Activated T-helper 2 cell treated with anti-CD3 and anti-CD28 coated beads, Interferon-gamma antibody, Interleukin-2, Interleukin-4, amounts not matched to agents 10 μg/mL and 5 μg/mL and 100 μg/mL, durations not matched to agents 14 hours and 24 hours and 36 hours (primary cell): ENCODE measurements around the gene RREB1. TPM values are rescaled to one million over a fixed set of nuclear protein-coding genes. Genes with fewer than 3 reads are reported as not detected.

ENCODE experiments used
- DNase-seq: peaks from one replicate; pipeline ENCODE4 v3.0.0; 2021; ENCODE audit warnings: low spot score
- H3K27ac Mint-ChIP-seq: one replicate; pipeline ENCODE4 v1.8.0; 2021; ENCODE audit warnings: mixed read lengths
- H3K27me3 Mint-ChIP-seq: one replicate; pipeline ENCODE4 v1.8.0; 2021; ENCODE audit warnings: low read depth, mixed read lengths
- H3K36me3 Mint-ChIP-seq: one replicate; pipeline ENCODE4 v1.8.0; 2021; ENCODE audit warnings: low read depth, mixed read lengths
- H3K4me1 Mint-ChIP-seq: one replicate; pipeline ENCODE4 v1.8.0; 2021; ENCODE audit warnings: low read depth, mixed read lengths
- H3K4me3 Mint-ChIP-seq: one replicate; pipeline ENCODE4 v1.8.0; 2021; ENCODE audit warnings: low read depth, mild to moderate bottlenecking, moderate library complexity, mixed read lengths
- H3K9me3 Mint-ChIP-seq: one replicate; pipeline ENCODE4 v1.8.0; 2021; ENCODE audit warnings: mixed read lengths
- intact Hi-C: fragments of 100-400 bp; cut with micrococcal nuclease; formaldehyde crosslinking; loops from one replicate; pipeline ENCODE4 v1.15.1; 2023
- total RNA-seq: library from RNA; stranded (reverse); gene quantifications from 2 replicates; pipeline ENCODE4 v1.2.3, GENCODE V29; 2022

RREB1 gene
- total RNA-seq, 1 donor from 2014 or later, result 23.1 TPM

GRCh38 chr6:7247828-7248227, 140.1 kb downstream of the RREB1 start:
- Mint-ChIP-seq H3K9me3 (no peaks in the 10 kb centered on the region), H3K36me3 (peaks cover 32% of the 10 kb centered on the region), H3K27ac (no peak overlapping the region), H3K4me3 (no peak overlapping the region), H3K27me3 (no peaks in the 10 kb centered on the region), H3K4me1 (peaks cover 6% of the 10 kb centered on the region)
- intact Hi-C loops, result loop anchor here (10.0 kb wide), 1 partner anchor 333 kb away; no protein-coding TSS in a partner anchor
- DNase-seq, result no peak

GRCh38 chr6:7249391-7249790, 141.6 kb downstream of the RREB1 start:
- DNase-seq, result no peak
- H3K36me3 Mint-ChIP-seq, result peaks cover 30% of the 10 kb centered on the region
- no peak overlapping the region for H3K4me3 Mint-ChIP-seq
- no peak overlapping the region for H3K27ac Mint-ChIP-seq
- intact Hi-C loops, result loop anchor here (10.0 kb wide), 1 partner anchor 335 kb away; no protein-coding TSS in a partner anchor
- H3K27me3 Mint-ChIP-seq, result no peaks in the 10 kb centered on the region
- no peaks in the 10 kb centered on the region for H3K9me3 Mint-ChIP-seq
- no peaks in the 10 kb centered on the region for H3K4me1 Mint-ChIP-seq

- no peak for DNase-seq
- Mint-ChIP-seq H3K36me3 (peaks cover 30% of the 10 kb centered on the region), H3K4me3 (no peak overlapping the region), H3K9me3 (no peaks in the 10 kb centered on the region), H3K27me3 (no peaks in the 10 kb centered on the region), H3K27ac (no peak overlapping the region), H3K4me1 (no peaks in the 10 kb centered on the region)
- intact Hi-C loops, result loop anchor here (10.0 kb wide), 1 partner anchor 335 kb away; no protein-coding TSS in a partner anchor
Measured at GRCh38 chr6:7249946-7250643, 142.3 kb downstream of the RREB1 start.

- H3K27me3 Mint-ChIP-seq, result no peaks in the 10 kb centered on the region
- H3K36me3 Mint-ChIP-seq, result peaks cover 26% of the 10 kb centered on the region
- intact Hi-C loops, result no loop called here
- DNase-seq, result no peak
- H3K27ac Mint-ChIP-seq, result no peak overlapping the region
- H3K4me1 Mint-ChIP-seq, result no peaks in the 10 kb centered on the region
- H3K4me3 Mint-ChIP-seq, result no peak overlapping the region
- H3K9me3 Mint-ChIP-seq, result peaks cover 7% of the 10 kb centered on the region
Measured at GRCh38 chr6:7250812-7251211, 143.1 kb downstream of the RREB1 start.

GRCh38 chr6:7251646-7252260, 144.0 kb downstream of the RREB1 start:
- Mint-ChIP-seq H3K9me3 (peaks cover 16% of the 10 kb centered on the region), H3K27me3 (no peaks in the 10 kb centered on the region), H3K4me3 (no peak overlapping the region), H3K4me1 (no peaks in the 10 kb centered on the region), H3K27ac (no peak overlapping the region), H3K36me3 (peaks cover 23% of the 10 kb centered on the region)
- DNase-seq, result no peak
- intact Hi-C loops, result no loop called here

- no peaks in the 10 kb centered on the region for H3K27me3 Mint-ChIP-seq
- no peaks in the 10 kb centered on the region for H3K4me1 Mint-ChIP-seq
- H3K36me3 Mint-ChIP-seq, result peaks cover 21% of the 10 kb centered on the region
- peaks cover 18% of the 10 kb centered on the region for H3K9me3 Mint-ChIP-seq
- intact Hi-C loops, result no loop called here
- no peak overlapping the region for H3K4me3 Mint-ChIP-seq
- DNase-seq, result no peak
- H3K27ac Mint-ChIP-seq, result no peak overlapping the region
Measured at GRCh38 chr6:7252390-7252789, 144.6 kb downstream of the RREB1 start.

- DNase-seq, result no peak
- peaks cover 7% of the 10 kb centered on the region for H3K36me3 Mint-ChIP-seq
- H3K4me1 Mint-ChIP-seq, result peaks cover 2% of the 10 kb centered on the region
- peaks cover 9% of the 10 kb centered on the region for H3K27me3 Mint-ChIP-seq
- peaks cover 18% of the 10 kb centered on the region for H3K9me3 Mint-ChIP-seq
- no peak overlapping the region for H3K4me3 Mint-ChIP-seq
- no peak overlapping the region for H3K27ac Mint-ChIP-seq
- intact Hi-C loops, result no loop called here
Measured at GRCh38 chr6:7254980-7255835, 147.4 kb downstream of the RREB1 start.

- Mint-ChIP-seq H3K4me3 (no peak overlapping the region), H3K27me3 (peaks cover 15% of the 10 kb centered on the region), H3K4me1 (peaks cover 8% of the 10 kb centered on the region), H3K36me3 (peaks cover 6% of the 10 kb centered on the region), H3K9me3 (peaks cover 18% of the 10 kb centered on the region), H3K27ac (no peak overlapping the region)
- no peak for DNase-seq
- intact Hi-C loops, result no loop called here
Measured at GRCh38 chr6:7255918-7256317, 148.2 kb downstream of the RREB1 start.

- H3K9me3 Mint-ChIP-seq, result peaks cover 18% of the 10 kb centered on the region
- H3K4me3 Mint-ChIP-seq, result no peak overlapping the region
- H3K4me1 Mint-ChIP-seq, result peaks cover 14% of the 10 kb centered on the region
- no peak for DNase-seq
- intact Hi-C loops, result no loop called here
- H3K27ac Mint-ChIP-seq, result no peak overlapping the region
- peaks cover 15% of the 10 kb centered on the region for H3K27me3 Mint-ChIP-seq
- H3K36me3 Mint-ChIP-seq, result no peaks in the 10 kb centered on the region
Measured at GRCh38 chr6:7256785-7257184, 149.0 kb downstream of the RREB1 start.

GRCh38 chr6:7257521-7258230, 149.9 kb downstream of the RREB1 start:
- Mint-ChIP-seq H3K9me3 (peaks cover 18% of the 10 kb centered on the region), H3K27me3 (peaks cover 17% of the 10 kb centered on the region), H3K4me3 (no peak overlapping the region), H3K36me3 (no peaks in the 10 kb centered on the region), H3K4me1 (peaks cover 14% of the 10 kb centered on the region), H3K27ac (no peak overlapping the region)
- DNase-seq, result no peak
- intact Hi-C loops, result no loop called here

GRCh38 chr6:7258231-7258763, 150.5 kb downstream of the RREB1 start:
- Mint-ChIP-seq H3K36me3 (no peaks in the 10 kb centered on the region), H3K4me3 (no peak overlapping the region), H3K4me1 (peaks cover 14% of the 10 kb centered on the region), H3K27ac (no peak overlapping the region), H3K27me3 (peaks cover 17% of the 10 kb centered on the region), H3K9me3 (peaks cover 18% of the 10 kb centered on the region)
- no peak for DNase-seq
- intact Hi-C loops, result no loop called here

GRCh38 chr6:7260291-7261031, 152.7 kb downstream of the RREB1 start:
- intact Hi-C loops, result no loop called here
- Mint-ChIP-seq H3K9me3 (peaks cover 14% of the 10 kb centered on the region), H3K4me3 (peak overlapping the region; percentile 82), H3K36me3 (no peaks in the 10 kb centered on the region), H3K4me1 (peaks cover 14% of the 10 kb centered on the region), H3K27me3 (peaks cover 17% of the 10 kb centered on the region), H3K27ac (no peak overlapping the region)
- no peak for DNase-seq
